LNCAP (cell line): ENCODE results near the gene FAM174B.

ENCODE experiments used
- CTCF ChIP-seq: fragments of 450-650 bp; IDR thresholded peaks from 2 replicates; pipeline ENCODE4 v1.5.1; 2017; ENCODE audit warnings: mild to moderate bottlenecking

FAM174B gene

GRCh38 chr15:92655178-92655995, at the start of gene FAM174B:
Gene FAM174B, minus strand, starts transcription at chr15:92655775.
- no peak for TF ChIP-seq CTCF

- TF ChIP-seq CTCF = no peak
Measured at GRCh38 chr15:92696096-92696495, 40.5 kb upstream of the FAM174B start.

- peak; percentile 45; the same call in 1 of the 2 replicates for TF ChIP-seq CTCF
Measured at GRCh38 chr15:92693691-92694331, 38.2 kb upstream of the FAM174B start.

- TF ChIP-seq CTCF = no peak
Measured at GRCh38 chr15:92690395-92690794, 34.8 kb upstream of the FAM174B start.

GRCh38 chr15:92687746-92688145, 32.2 kb upstream of the FAM174B start:
- TF ChIP-seq CTCF = no peak

- TF ChIP-seq CTCF = no peak
Measured at GRCh38 chr15:92687195-92687602, 31.6 kb upstream of the FAM174B start.

GRCh38 chr15:92683511-92683834, 27.9 kb upstream of the FAM174B start:
- peak; percentile 52 for TF ChIP-seq CTCF
